DND-41 (cell line): Measurements from ENCODE around the gene CDKN1C.

Experiments used
- EZH2 ChIP-seq: IDR thresholded peaks from 3 replicates; pipeline ENCODE4 v1.6.1; 2012; ENCODE audit warnings: borderline replicate concordance, low read depth, mild to moderate bottlenecking, moderate library complexity, low read length, inconsistent platforms; ENCODE audit not compliant: severe bottlenecking
- TF ChIP-seq, protein P1 (sequence below): IDR thresholded peaks from 2 replicates; pipeline ENCODE4 v1.5.1; 2012; ENCODE audit warnings: borderline replicate concordance, low read length, moderate library complexity, mild to moderate bottlenecking; ENCODE audit not compliant: poor library complexity, severe bottlenecking; ENCODE audit errors: extremely low read depth

DNA sequence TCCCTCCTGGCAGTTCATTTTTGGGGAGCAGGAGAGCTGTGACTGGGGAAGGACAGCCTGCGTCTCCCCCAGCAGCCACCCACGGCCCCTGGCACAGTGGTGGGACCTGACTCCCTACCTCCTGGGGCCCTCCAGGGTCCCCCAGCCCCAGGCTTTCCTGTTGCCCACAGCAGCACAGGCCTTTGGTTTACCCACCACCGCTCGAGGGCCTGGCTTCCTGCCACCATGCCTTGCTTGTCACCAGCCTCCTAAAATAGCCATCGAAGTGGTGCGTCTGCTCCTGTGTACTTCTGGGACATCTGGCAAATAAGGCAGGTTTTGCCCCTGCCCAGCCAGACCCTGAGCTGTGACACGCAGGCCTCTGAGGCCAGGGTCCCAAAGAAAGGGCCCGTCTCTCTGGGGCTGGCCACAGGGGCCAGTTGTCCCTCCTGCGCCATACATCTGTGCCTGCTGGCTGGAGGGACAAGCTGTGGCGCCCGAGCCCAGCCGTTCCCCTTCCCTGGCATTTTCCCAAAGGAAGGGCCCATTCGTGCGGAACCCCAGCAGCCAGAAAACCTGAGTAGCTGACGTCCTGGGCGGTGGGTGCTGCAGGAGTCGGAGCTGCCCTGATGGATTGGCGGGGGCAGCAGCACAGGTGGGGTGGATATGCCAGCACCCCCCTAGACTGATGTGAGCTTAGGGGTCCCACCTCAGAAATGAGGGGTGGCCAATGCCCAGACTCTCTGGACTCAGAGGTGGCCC lies 29.1 kb upstream of the CDKN1C start:
- TF ChIP-seq, protein P1, sequence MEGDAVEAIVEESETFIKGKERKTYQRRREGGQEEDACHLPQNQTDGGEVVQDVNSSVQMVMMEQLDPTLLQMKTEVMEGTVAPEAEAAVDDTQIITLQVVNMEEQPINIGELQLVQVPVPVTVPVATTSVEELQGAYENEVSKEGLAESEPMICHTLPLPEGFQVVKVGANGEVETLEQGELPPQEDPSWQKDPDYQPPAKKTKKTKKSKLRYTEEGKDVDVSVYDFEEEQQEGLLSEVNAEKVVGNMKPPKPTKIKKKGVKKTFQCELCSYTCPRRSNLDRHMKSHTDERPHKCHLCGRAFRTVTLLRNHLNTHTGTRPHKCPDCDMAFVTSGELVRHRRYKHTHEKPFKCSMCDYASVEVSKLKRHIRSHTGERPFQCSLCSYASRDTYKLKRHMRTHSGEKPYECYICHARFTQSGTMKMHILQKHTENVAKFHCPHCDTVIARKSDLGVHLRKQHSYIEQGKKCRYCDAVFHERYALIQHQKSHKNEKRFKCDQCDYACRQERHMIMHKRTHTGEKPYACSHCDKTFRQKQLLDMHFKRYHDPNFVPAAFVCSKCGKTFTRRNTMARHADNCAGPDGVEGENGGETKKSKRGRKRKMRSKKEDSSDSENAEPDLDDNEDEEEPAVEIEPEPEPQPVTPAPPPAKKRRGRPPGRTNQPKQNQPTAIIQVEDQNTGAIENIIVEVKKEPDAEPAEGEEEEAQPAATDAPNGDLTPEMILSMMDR = no peak
- no peak for TF ChIP-seq EZH2
